Bronchial epithelial cell (primary cell): ENCODE measurements around the gene C9orf152. TPM values are rescaled to one million over a fixed set of nuclear protein-coding genes. Genes with fewer than 3 reads are reported as not detected.
A peak's percentile ranks its signal among the peaks of the same experiment; 100 is the strongest.

ENCODE experiments used
- DNase-seq: peaks from one replicate; pipeline ENCODE4 v3.0.0-alpha.2; 2010; ENCODE audit warnings: low read depth
- FAIRE-seq: peaks from 2 replicates; lab custom pipeline; 2011; peaks lifted over from hg19 to GRCh38; lab: Jason Lieb, UNC
- H3K27me3 ChIP-seq: 2 replicates; pipeline ENCODE4 v1.5.1; 2011; ENCODE audit warnings: low read length; ENCODE audit not compliant: control insufficient read depth, insufficient read depth
- H3K36me3 ChIP-seq: 2 replicates; pipeline ENCODE4 v1.5.1; 2011; ENCODE audit warnings: low read length; ENCODE audit not compliant: control insufficient read depth, insufficient read depth
- H3K4me3 ChIP-seq: 2 replicates; pipeline ENCODE4 v1.5.1; 2011; ENCODE audit warnings: mild to moderate bottlenecking, low read depth, low read length, control low read depth
- CTCF ChIP-seq: IDR thresholded peaks from 2 replicates; pipeline ENCODE4 v1.5.1; 2011; ENCODE audit warnings: mild to moderate bottlenecking, moderate library complexity, low read length, control low read depth, inconsistent platforms; ENCODE audit not compliant: insufficient read depth, severe bottlenecking
- total RNA-seq: library from RNA; depleted of rRNA; stranded (reverse); fragments of >200 nt; gene quantifications from 2 replicates; pipeline ENCODE4 v1.2.1, GENCODE V29; 2014

Gene C9orf152
- total RNA-seq, 1 donor from 2014 or later = under 0.01 TPM

- no peak for TF ChIP-seq CTCF
- H3K27me3 ChIP-seq = no peaks in the 10 kb centered on the region
- FAIRE-seq (no peak), DNase-seq (no peak)
- H3K36me3 ChIP-seq = peaks cover 16% of the 10 kb centered on the region
- H3K4me3 ChIP-seq = no peak overlapping the region
Measured at GRCh38 chr9:110246214-110246613, 38.3 kb upstream of the C9orf152 start.

- FAIRE-seq (no peak), DNase-seq (no peak)
- Histone ChIP-seq H3K4me3 (no peak overlapping the region), H3K36me3 (peaks cover 10% of the 10 kb centered on the region), H3K27me3 (no peaks in the 10 kb centered on the region)
- TF ChIP-seq CTCF = no peak
Measured at GRCh38 chr9:110244616-110245015, 36.7 kb upstream of the C9orf152 start.

GRCh38 chr9:110241858-110242321, 33.9 kb upstream of the C9orf152 start:
- DNase-seq = peak; percentile 83
- no peaks in the 10 kb centered on the region for H3K27me3 ChIP-seq
- TF ChIP-seq CTCF = no peak
- FAIRE-seq = peak; percentile 13
- H3K36me3 ChIP-seq = peaks cover 6% of the 10 kb centered on the region
- H3K4me3 ChIP-seq = no peak overlapping the region

GRCh38 chr9:110241260-110241857, 33.4 kb upstream of the C9orf152 start:
- FAIRE-seq (peak; percentile 28), DNase-seq (peak; percentile 88)
- Histone ChIP-seq H3K27me3 (no peaks in the 10 kb centered on the region), H3K36me3 (peaks cover 4% of the 10 kb centered on the region), H3K4me3 (no peak overlapping the region)
- TF ChIP-seq CTCF = no peak

GRCh38 chr9:110240198-110240597, 32.2 kb upstream of the C9orf152 start:
- TF ChIP-seq CTCF = no peak
- FAIRE-seq (no peak), DNase-seq (no peak)
- H3K36me3 ChIP-seq = peaks cover 1% of the 10 kb centered on the region
- H3K4me3 ChIP-seq = no peak overlapping the region
- H3K27me3 ChIP-seq = no peaks in the 10 kb centered on the region

GRCh38 chr9:110228321-110228720, 20.4 kb upstream of the C9orf152 start:
- Histone ChIP-seq H3K27me3 (no peaks in the 10 kb centered on the region), H3K36me3 (no peaks in the 10 kb centered on the region), H3K4me3 (no peak overlapping the region)
- no peak for FAIRE-seq
- no peak for DNase-seq
- TF ChIP-seq CTCF = no peak
